Neuron (in vitro differentiated cells): ENCODE measurements around the gene BSDC1.
"Not testable (repeated sequence)": the region's sequence is repeated elsewhere in the genome, so short reads cannot be mapped to it uniquely, and the experiment has no call there.

Experiments
- H2AFZ ChIP-seq: one replicate; pipeline ENCODE4 v1.6.1; 2013; ENCODE audit warnings: low read depth, mild to moderate bottlenecking, inconsistent platforms, low read length, moderate library complexity
- H3K27me3 ChIP-seq: one replicate; pipeline ENCODE4 v1.6.1; 2013; ENCODE audit warnings: low read length; ENCODE audit not compliant: insufficient read depth
- H3K36me3 ChIP-seq: one replicate; pipeline ENCODE4 v1.6.1; 2013; ENCODE audit warnings: low read length; ENCODE audit not compliant: insufficient read depth
- H3K4me1 ChIP-seq: one replicate; pipeline ENCODE4 v1.6.1; 2013; ENCODE audit warnings: low read length; ENCODE audit not compliant: insufficient read depth
- H3K4me3 ChIP-seq: 2 replicates; pipeline ENCODE4 v1.5.1; 2013; ENCODE audit warnings: mild to moderate bottlenecking, low read length, moderate library complexity
- H3K9me3 ChIP-seq: one replicate; pipeline ENCODE4 v1.6.1; 2013; ENCODE audit warnings: low read length

BSDC1 gene

GRCh38 chr1:32406629-32407111 is 12.4 kb upstream of the BSDC1 start:
- H3K36me3 ChIP-seq, result no peaks in the 10 kb centered on the region
- no peak overlapping the region for H3K4me3 ChIP-seq
- H3K9me3 ChIP-seq, result peaks cover 3% of the 10 kb centered on the region
- no peaks in the 10 kb centered on the region for H3K27me3 ChIP-seq
- no peak overlapping the region for H2AFZ ChIP-seq
- no peaks in the 10 kb centered on the region for H3K4me1 ChIP-seq

GRCh38 chr1:32405672-32406467 is 11.6 kb upstream of the BSDC1 start:
- H3K27me3 ChIP-seq, result no peaks in the 10 kb centered on the region
- H3K4me1 ChIP-seq, result no peaks in the 10 kb centered on the region
- no peak overlapping the region for H2AFZ ChIP-seq
- H3K4me3 ChIP-seq, result no peak overlapping the region
- peaks cover 3% of the 10 kb centered on the region for H3K9me3 ChIP-seq
- no peaks in the 10 kb centered on the region for H3K36me3 ChIP-seq

- Histone ChIP-seq H3K4me1 (no peaks in the 10 kb centered on the region), H3K9me3 (peaks cover 3% of the 10 kb centered on the region)
Measured at GRCh38 chr1:32404946-32405345, 10.7 kb upstream of the BSDC1 start.

GRCh38 chr1:32400876-32401631 is 6.8 kb upstream of the BSDC1 start:
- no peak overlapping the region for H2AFZ ChIP-seq
- H3K9me3 ChIP-seq, result no peaks in the 10 kb centered on the region
- no peaks in the 10 kb centered on the region for H3K4me1 ChIP-seq
- H3K4me3 ChIP-seq, result no peak overlapping the region
- no peaks in the 10 kb centered on the region for H3K36me3 ChIP-seq
- H3K27me3 ChIP-seq, result no peaks in the 10 kb centered on the region

More at GRCh38 chr1:32404946-32405345, 10.7 kb upstream of the BSDC1 start:
- no peak overlapping the region for H3K4me3 ChIP-seq
- H3K36me3 ChIP-seq, result no peaks in the 10 kb centered on the region
- H3K27me3 ChIP-seq, result no peaks in the 10 kb centered on the region
- H2AFZ ChIP-seq, result no peak overlapping the region

- Histone ChIP-seq H3K36me3 (no peaks in the 10 kb centered on the region), H3K27me3 (no peaks in the 10 kb centered on the region), H3K4me3 (no peak overlapping the region), H2AFZ (no peak overlapping the region), H3K4me1 (no peaks in the 10 kb centered on the region), H3K9me3 (no peaks in the 10 kb centered on the region)
Measured at GRCh38 chr1:32399843-32400242, 5.6 kb upstream of the BSDC1 start.

DNA sequence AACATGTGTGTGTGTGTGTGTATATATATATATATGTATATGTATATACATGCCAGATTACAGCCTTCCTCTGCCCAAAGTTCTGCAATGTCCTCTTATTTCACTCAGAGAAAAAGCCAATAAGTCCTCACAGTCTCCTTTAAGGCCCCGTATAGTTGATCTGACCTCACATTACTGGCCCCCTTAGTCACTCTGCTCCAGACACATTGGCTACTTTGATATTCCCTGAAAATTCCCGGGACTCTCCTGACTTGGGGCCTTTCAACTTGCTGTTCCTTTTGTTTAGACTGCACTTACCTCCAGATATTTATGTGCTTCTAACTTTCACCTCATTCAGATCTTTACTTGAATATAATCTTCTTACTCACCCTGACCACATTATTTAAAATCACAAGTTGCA is 4.2 kb upstream of the BSDC1 start:
- Histone ChIP-seq H3K4me1 (peaks cover 4% of the 10 kb centered on the region), H3K4me3 (no peak overlapping the region), H3K36me3 (no peaks in the 10 kb centered on the region), H2AFZ (no peak overlapping the region), H3K27me3 (no peaks in the 10 kb centered on the region), H3K9me3 (no peaks in the 10 kb centered on the region)

DNA sequence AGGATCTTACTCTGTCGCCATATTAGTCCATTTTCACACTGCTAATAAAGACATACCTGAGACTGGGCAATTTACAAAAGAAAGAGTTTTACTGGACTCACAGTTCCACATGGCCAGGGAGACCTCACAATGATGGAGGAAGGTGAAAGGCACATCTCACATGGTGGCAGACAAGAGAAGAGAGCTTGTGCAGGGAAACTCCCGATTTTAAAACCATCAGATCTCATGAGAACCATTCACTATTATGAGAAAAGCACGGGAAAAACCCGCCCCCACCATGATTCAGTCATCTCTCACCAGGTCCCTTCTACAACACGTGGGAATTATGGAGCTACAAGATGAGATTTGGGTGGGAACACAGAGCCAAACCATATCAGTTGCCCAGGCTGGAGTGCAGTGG is 2.3 kb upstream of the BSDC1 start:
- H2AFZ ChIP-seq, H3K4me3 ChIP-seq, H3K9me3 ChIP-seq, H3K27me3 ChIP-seq, H3K36me3 ChIP-seq: not testable (repeated sequence)
- H3K4me1 ChIP-seq, result peaks cover 15% of the 10 kb centered on the region

DNA sequence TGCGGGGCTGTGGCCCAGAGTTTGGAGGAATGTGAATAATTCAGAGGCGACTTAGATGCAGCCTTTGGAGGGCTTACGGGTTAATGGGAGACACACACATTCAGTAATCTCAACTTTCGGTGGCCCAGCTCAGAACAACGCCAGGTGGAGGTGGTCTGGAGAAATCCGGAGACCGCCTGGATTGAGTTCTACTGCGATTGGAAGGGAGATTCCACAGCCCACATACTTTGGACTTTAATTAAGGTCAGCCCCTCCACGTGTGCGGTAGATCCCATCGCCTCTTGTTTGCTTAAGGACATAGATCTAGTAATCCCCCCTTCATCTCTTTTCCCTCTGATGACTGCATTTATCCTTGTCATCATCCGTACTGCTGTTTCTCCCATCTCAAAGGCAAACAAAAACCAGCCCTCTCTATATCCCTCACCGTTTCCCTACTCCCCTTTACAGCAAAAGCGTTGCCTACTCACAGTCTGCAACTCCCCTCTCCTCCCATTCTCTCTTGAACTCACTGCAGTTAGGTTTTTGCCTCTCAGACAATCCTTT is 720 bp upstream of the BSDC1 start:
- Histone ChIP-seq H2AFZ (no peak overlapping the region), H3K4me3 (peak overlapping the region; percentile 75), H3K27me3 (no peaks in the 10 kb centered on the region), H3K4me1 (peaks cover 15% of the 10 kb centered on the region), H3K9me3 (no peaks in the 10 kb centered on the region), H3K36me3 (peaks cover 23% of the 10 kb centered on the region)

DNA sequence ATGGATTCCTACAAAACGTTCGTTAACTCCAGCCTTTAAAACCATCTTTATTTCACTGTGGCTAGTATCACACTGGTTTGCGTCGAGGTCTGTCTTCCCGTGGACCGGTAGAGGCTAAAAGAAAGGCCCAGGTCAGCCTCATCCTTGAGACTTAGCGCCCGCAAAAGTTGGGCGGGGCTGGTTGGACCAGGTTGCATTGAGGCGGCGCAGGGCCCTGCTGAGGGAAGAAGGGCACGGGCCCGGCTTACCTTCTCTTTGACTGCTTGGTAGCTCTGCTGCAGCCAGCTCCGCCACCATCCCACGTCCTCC is 455 bp downstream of the BSDC1 start:
- peaks cover 15% of the 10 kb centered on the region for H3K4me1 ChIP-seq

GRCh38 chr1:32393136-32393535 is 1.1 kb downstream of the BSDC1 start:
- H3K4me3 ChIP-seq, result peak overlapping the region; percentile 83
- H3K36me3 ChIP-seq, result peaks cover 35% of the 10 kb centered on the region
- peaks cover 15% of the 10 kb centered on the region for H3K4me1 ChIP-seq
- peaks cover 2% of the 10 kb centered on the region for H3K9me3 ChIP-seq
- H2AFZ ChIP-seq, result no peak overlapping the region
- no peaks in the 10 kb centered on the region for H3K27me3 ChIP-seq

More for the DNA sequence above, 455 bp downstream of the BSDC1 start:
- Histone ChIP-seq H3K36me3 (peaks cover 30% of the 10 kb centered on the region), H3K27me3 (no peaks in the 10 kb centered on the region), H3K4me3 (peak overlapping the region; percentile 83), H2AFZ (no peak overlapping the region), H3K9me3 (peaks cover 2% of the 10 kb centered on the region)

DNA sequence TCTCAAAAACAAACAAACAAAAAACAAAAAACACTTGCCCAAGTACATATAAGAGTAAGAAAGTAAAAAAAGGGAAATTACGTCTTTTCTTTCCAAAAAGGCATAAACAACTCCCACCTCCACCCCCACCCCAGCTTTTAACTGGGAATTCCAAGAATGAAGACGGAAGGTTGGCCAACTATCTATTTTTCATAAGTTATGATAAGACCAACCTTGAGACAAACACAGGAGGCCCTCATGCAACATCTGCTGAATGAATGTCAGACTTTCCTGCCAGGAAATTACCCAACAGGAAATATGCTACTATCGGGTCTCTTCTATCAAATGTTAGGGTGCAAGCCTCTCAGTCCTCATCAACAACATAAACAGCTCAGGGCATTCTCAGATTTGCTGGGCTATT is 1.9 kb downstream of the BSDC1 start:
- Histone ChIP-seq H3K9me3 (peaks cover 2% of the 10 kb centered on the region), H3K36me3 (peaks cover 43% of the 10 kb centered on the region), H3K4me1 (peaks cover 15% of the 10 kb centered on the region), H2AFZ (no peak overlapping the region), H3K27me3 (no peaks in the 10 kb centered on the region), H3K4me3 (no peak overlapping the region)

GRCh38 chr1:32390904-32391870 is 3.1 kb downstream of the BSDC1 start:
- Histone ChIP-seq H3K36me3 (peaks cover 53% of the 10 kb centered on the region), H3K4me1 (peaks cover 15% of the 10 kb centered on the region), H3K27me3 (no peaks in the 10 kb centered on the region), H3K4me3 (no peak overlapping the region), H3K9me3 (peaks cover 4% of the 10 kb centered on the region), H2AFZ (no peak overlapping the region)
